Measurements from ENCODE around the gene TFPI. TPM values are rescaled to one million over a fixed set of nuclear protein-coding genes. Genes with fewer than 3 reads are reported as not detected.

The TFPI gene
- total RNA-seq, 2 experiments from 2014 or later, result not detected

- no peak overlapping the region for H3K4me3 ChIP-seq (ENCODE audit: low read depth, low read length, poor library complexity, severe bottlenecking)
- H3K36me3 ChIP-seq (ENCODE audit: insufficient read depth, low read length), result no peaks in the 10 kb centered on the region
- no peaks in the 10 kb centered on the region for H3K9me3 ChIP-seq (ENCODE audit: low read length)
- no peaks in the 10 kb centered on the region for H4K20me1 ChIP-seq (ENCODE audit: insufficient read depth, low read length)
- DNase-seq (ENCODE audit: low spot score), result no peak
- TF ChIP-seq CTCF (conservative IDR thresholded peaks at IDR 0.05; ENCODE audit: low read length) (no peak), EZH2phosphoT487 (IDR thresholded peaks at IDR 0.05; ENCODE audit: borderline replicate concordance, low read depth, low read length) (no peak)
- no peaks in the 10 kb centered on the region for H3K79me2 ChIP-seq (ENCODE audit: insufficient read depth, low read depth, low read length)
- H3K9me2 ChIP-seq (ENCODE audit: insufficient read depth, low read length), result no peaks in the 10 kb centered on the region
- no peak overlapping the region for H3K27ac ChIP-seq (ENCODE audit: low read depth, low read length, poor library complexity, severe bottlenecking)
- ChIA-PET CTCF (ENCODE audit: unreplicated experiment) (no interaction called here), POLR2A (interaction anchor here (1.1 to 2.1 kb wide), 2 partner anchors 9 to 18 kb away, joined by 3 to 5 read pairs; no protein-coding TSS in a partner anchor)
- no peak overlapping the region for H2AFZ ChIP-seq (ENCODE audit: low read length)
- intact Hi-C loops (cut with micrococcal nuclease; ENCODE audit: unreplicated experiment), result no loop called here
- H3K4me1 ChIP-seq (ENCODE audit: insufficient read depth, low read length, poor library complexity, severe bottlenecking), result no peaks in the 10 kb centered on the region
- H3K4me2 ChIP-seq (ENCODE audit: low read length), result no peak overlapping the region
- BruUV-seq (replicated peaks), result no TSS peak
Observed at GRCh38 chr2:187548656-187549055, 5.6 kb downstream of the TFPI start.

DNA sequence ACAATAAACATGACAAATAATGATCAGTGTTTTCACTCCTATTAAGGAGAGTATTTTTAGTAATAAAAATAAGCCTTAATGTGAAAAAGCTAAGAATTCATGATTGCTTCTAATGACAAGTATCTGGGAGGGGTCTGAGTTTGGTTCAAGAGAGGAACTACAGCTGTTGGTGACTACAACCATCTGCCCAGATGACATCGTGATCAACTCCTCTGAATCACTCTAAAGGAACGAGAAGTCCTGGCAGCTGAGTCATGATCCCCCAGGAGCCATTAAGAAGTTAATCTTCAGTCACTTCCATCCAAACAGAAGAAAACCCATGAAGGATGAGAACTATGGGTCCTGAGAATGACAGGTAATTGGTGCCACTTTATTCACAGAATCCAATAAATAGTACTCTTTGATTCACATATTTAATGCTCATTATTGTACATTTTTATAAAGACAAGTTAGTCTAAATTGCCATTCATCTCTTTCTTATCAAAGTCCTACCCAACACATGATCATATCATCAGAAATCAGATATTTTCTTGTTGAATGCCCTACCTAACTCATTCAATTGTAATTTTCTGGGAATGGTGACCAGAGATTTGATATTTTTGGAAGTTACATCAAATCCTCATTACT, 6.8 kb downstream of the TFPI start:
- Histone ChIP-seq H3K4me2 (ENCODE audit: low read length) (no peak overlapping the region), H3K27ac (ENCODE audit: low read depth, low read length, poor library complexity, severe bottlenecking) (no peak overlapping the region), H3K9me2 (ENCODE audit: insufficient read depth, low read length) (no peaks in the 10 kb centered on the region), H3K79me2 (ENCODE audit: insufficient read depth, low read depth, low read length) (no peaks in the 10 kb centered on the region), H3K4me1 (ENCODE audit: insufficient read depth, low read length, poor library complexity, severe bottlenecking) (no peaks in the 10 kb centered on the region), H4K20me1 (ENCODE audit: insufficient read depth, low read length) (no peaks in the 10 kb centered on the region), H3K9me3 (ENCODE audit: low read length) (no peaks in the 10 kb centered on the region), H3K36me3 (ENCODE audit: insufficient read depth, low read length) (no peaks in the 10 kb centered on the region), H3K4me3 (ENCODE audit: low read depth, low read length, poor library complexity, severe bottlenecking) (no peak overlapping the region), H2AFZ (ENCODE audit: low read length) (no peak overlapping the region)
- BruUV-seq (replicated peaks), result no TSS peak
- intact Hi-C loops (cut with micrococcal nuclease; ENCODE audit: unreplicated experiment), result no loop called here
- POLR2A ChIA-PET, result interaction anchor here (2.1 kb wide), 1 partner anchor 19 kb away, joined by 5 read pairs; no protein-coding TSS in a partner anchor
- TF ChIP-seq CTCF (conservative IDR thresholded peaks at IDR 0.05; ENCODE audit: low read length), result no peak
- no peak for TF ChIP-seq EZH2phosphoT487 (IDR thresholded peaks at IDR 0.05; ENCODE audit: borderline replicate concordance, low read depth, low read length)
- DNase-seq (ENCODE audit: low spot score), result no peak
- CTCF ChIA-PET (ENCODE audit: unreplicated experiment), result no interaction called here

DNA sequence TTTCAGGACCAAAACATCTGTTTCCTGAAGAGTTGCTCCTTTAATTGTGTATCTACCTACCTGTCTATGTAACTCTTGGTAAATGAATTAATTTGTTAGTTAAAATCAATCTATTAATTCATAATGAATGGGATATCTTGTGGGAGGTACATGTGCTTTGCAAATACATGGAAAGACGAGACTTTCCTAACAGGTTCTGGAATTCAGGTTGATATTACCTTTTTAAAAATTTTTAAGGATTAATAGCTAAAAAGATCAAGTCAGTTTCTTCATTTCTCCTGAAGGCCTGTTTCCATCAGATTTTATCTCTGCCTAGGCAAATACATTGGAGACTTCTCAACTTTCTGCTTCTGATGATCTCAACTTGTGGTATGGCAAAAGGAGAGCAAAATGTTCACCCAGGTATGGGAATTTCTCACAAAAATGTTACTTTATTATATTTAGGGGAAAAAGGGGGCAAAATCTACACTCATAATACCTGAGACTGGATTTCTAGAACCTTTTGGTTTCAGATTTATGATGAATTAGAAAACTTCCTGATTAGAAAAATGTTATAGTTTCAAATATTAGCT, 7.4 kb downstream of the TFPI start:
- ChIA-PET POLR2A (interaction anchor here (0.7 kb wide), 1 partner anchor 1125 kb away, joined by 7 read pairs; no protein-coding TSS in a partner anchor), CTCF (ENCODE audit: unreplicated experiment) (no interaction called here)
- Histone ChIP-seq H3K9me2 (ENCODE audit: insufficient read depth, low read length) (no peaks in the 10 kb centered on the region), H3K4me2 (ENCODE audit: low read length) (no peak overlapping the region), H4K20me1 (ENCODE audit: insufficient read depth, low read length) (no peaks in the 10 kb centered on the region), H3K4me3 (ENCODE audit: low read depth, low read length, poor library complexity, severe bottlenecking) (no peak overlapping the region), H2AFZ (ENCODE audit: low read length) (no peak overlapping the region), H3K4me1 (ENCODE audit: insufficient read depth, low read length, poor library complexity, severe bottlenecking) (no peaks in the 10 kb centered on the region), H3K36me3 (ENCODE audit: insufficient read depth, low read length) (no peaks in the 10 kb centered on the region), H3K79me2 (ENCODE audit: insufficient read depth, low read depth, low read length) (no peaks in the 10 kb centered on the region), H3K9me3 (ENCODE audit: low read length) (no peaks in the 10 kb centered on the region), H3K27ac (ENCODE audit: low read depth, low read length, poor library complexity, severe bottlenecking) (no peak overlapping the region)
- no peak for TF ChIP-seq EZH2phosphoT487 (IDR thresholded peaks at IDR 0.05; ENCODE audit: borderline replicate concordance, low read depth, low read length)
- no peak for TF ChIP-seq CTCF (conservative IDR thresholded peaks at IDR 0.05; ENCODE audit: low read length)
- intact Hi-C loops (cut with micrococcal nuclease; ENCODE audit: unreplicated experiment), result no loop called here
- DNase-seq (ENCODE audit: low spot score), result no peak
- BruUV-seq (replicated peaks), result no TSS peak

Data from OCI-LY7 (cell line).